Left ventricle myocardium superior (tissue), 1 donor: ENCODE results near the gene CDH13. TPM values are rescaled to one million over a fixed set of nuclear protein-coding genes. Genes with fewer than 3 reads are reported as not detected.

Experiments
- ATAC-seq: fragments of 200-7000 bp; cut with Tn5 transposase; one replicate; pipeline ENCODE4 v1.9.1; 2020; ENCODE audit warnings: mild to moderate bottlenecking, moderate library complexity
- DNase-seq: peaks from one replicate; pipeline ENCODE4 v3.0.0-alpha.2; 2020
- intact Hi-C: fragments of 100-400 bp; cut with micrococcal nuclease; formaldehyde crosslinking; loops from one replicate; pipeline ENCODE4 v1.11.0; 2022
- total RNA-seq: library from RNA; stranded (reverse); fragmentation: NEBNext Ultra II Directional; extraction: Animal tissue kit (Norgen Biotek cat#: 25700); gene quantifications from one replicate; pipeline ENCODE4 v1.2.1, GENCODE V29; 2021
- donor health status: DM: no; HTN: yes; CAD: no; lungs with severe emphysema.

CDH13 gene
- total RNA-seq, 1 donor from 2014 or later, result 167 TPM

DNA sequence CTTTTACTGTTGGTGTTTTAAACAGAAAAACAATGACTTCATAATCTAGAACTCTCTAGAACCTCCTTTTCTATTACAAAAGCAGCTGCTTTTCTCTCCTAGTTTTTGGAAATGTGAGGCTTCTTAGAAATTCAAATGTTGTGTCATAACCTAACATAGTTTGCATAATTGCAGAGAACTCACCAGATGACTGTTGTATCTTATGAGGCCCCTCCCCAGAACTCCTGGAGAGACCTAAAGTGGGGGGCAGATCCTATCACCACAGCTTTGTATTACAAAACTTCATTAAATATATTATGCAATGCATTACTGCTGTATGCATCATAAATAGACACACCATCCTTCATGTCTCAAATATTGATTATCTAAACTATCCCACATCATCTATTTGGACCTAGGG is 642.3 kb downstream of the CDH13 start:
- intact Hi-C loops, result no loop called here
- no peak for ATAC-seq
- no peak for DNase-seq

DNA sequence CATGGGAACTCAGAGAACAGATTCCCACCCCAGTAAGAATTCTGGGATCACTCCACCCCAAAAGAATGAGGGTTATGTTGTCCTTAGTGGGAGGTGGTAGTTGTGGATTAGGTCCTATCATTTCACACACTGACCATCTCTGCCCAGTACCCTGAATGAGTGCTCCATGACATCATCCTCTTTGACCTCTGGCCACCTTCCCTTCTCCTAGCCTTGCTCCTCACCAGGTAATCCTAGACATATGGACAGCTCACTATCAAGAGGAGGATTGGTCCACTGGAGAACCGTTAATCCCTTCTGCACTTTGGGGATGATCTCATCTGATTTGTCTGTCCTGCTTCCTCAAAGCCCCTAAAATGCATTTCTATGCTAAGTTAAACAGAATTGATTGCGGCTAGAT is 642.8 kb downstream of the CDH13 start:
- intact Hi-C loops, result no loop called here
- DNase-seq (no peak), ATAC-seq (no peak)

- DNase-seq, result no peak
- no peak for ATAC-seq
- intact Hi-C loops, result no loop called here
Measured at GRCh38 chr16:83270061-83270460, 643.3 kb downstream of the CDH13 start.

DNA sequence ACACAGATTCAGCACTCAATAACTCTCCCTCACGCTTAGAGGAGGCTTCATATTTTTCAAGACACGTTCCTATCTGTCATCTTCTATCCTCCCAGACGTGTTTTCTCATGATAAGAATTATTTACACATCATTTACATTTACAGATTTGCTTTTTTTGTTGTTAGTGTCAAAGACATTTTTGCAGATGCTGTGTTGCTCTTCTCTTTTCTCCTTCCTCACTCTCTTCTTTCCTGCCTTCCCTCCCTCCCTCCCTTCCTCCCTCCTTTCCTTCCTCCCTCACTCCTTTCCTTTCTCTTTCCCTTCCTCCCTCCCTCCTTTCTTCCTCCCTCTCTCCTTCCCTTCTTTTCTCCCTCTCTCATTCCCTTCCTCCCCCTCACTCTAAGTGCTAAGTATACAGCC is 643.9 kb downstream of the CDH13 start:
- no peak for DNase-seq
- intact Hi-C loops, result no loop called here
- ATAC-seq, result no peak

DNA sequence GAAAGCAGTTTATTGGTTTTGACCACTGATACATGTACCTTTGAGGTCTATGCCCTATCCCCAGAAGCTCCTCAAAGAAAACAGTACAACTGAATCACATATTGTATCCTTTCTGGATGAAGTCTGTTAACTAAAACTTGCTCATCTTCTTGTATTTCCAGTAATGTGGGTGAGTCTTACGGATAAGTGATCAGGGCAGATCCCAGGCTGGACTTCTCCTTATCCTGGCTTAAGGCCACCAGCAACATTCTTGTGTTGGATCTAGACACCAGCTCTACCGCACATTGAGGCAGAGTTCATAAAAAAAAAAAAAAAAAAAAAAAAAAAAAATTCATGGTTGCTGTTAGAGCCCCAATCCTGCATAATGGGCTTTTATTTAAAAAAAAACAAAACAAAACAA is 644.4 kb downstream of the CDH13 start:
- DNase-seq (no peak), ATAC-seq (no peak)
- intact Hi-C loops, result no loop called here

- ATAC-seq (no peak), DNase-seq (no peak)
- intact Hi-C loops, result no loop called here
Measured at GRCh38 chr16:83271970-83272575, 645.3 kb downstream of the CDH13 start.

- DNase-seq (no peak), ATAC-seq (no peak)
- intact Hi-C loops, result no loop called here
Measured at GRCh38 chr16:83272843-83273242, 646.1 kb downstream of the CDH13 start.

DNA sequence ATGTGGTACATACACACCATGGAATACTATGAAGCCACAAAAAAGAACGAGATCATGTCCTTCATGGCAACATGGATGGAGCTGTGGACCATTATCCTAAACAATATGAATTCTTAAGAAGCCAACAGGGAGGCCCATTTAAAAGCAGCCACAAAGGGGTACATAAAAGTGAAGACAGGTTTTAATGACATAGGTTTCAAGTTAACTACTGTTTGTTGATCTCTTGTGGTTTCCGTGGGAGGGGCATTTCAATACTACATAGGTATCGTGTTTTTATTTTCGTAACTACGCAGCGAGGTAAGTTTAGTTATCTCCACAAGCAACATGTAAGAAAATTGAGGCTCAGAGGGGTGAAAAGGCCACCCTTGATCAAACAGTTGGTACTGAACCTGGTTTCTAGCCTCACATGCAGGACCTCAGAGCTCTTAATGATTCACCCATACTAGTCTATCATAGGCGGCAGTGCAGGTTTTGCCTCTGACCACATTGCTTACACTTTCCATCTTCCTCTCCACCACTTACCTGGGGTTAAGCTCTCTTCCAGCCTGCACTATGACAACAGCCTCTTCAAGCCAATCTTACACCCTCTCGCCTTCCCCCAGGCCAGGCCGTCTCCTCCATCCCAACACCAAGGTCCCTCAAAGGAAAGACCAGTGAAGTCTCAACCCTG is 646.9 kb downstream of the CDH13 start:
- no peak for DNase-seq
- ATAC-seq, result no peak
- intact Hi-C loops, result no loop called here

GRCh38 chr16:83279251-83279650 is 652.5 kb downstream of the CDH13 start:
- ATAC-seq, result no peak
- intact Hi-C loops, result no loop called here
- DNase-seq, result no peak

- ATAC-seq (no peak), DNase-seq (no peak)
- intact Hi-C loops, result no loop called here
Measured at GRCh38 chr16:83285921-83286320, 659.2 kb downstream of the CDH13 start.

DNA sequence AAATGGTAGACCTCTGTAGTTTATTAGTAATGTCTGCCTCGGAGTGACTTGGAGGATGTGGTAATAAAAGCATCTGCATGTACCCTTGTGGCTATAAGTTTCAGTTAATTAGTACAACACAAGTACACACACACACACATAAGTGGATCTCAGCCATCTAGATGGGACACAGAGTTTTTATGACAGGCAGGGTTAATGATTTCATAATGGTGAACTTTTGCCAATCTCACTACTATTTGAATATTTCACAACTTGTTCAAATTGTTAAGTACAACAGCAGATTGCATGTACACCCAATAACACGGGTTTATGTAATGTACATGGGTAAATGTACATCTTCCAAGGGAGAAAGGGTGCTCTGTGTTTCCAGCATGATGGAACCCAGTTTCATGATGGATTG is 669.7 kb downstream of the CDH13 start:
- ATAC-seq (no peak), DNase-seq (no peak)
- intact Hi-C loops, result no loop called here

DNA sequence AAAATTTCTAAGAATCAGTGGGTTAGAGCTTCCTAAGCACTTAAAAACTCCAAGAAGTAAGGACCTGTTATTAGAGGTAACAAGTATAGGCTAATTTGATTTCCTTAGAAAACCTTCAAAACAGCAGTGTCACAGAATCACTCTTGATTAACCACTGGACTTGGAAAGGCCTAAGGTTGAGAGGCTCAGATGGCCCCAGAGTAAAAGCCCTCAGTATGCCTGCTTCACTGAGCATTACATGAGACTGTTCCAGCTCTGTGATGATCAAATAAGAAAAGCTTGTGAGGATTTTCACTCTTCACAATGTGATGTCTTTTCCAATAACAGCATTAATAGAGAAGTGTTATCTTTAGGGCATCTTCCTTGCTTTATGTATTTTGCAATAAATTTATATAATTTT is 671.8 kb downstream of the CDH13 start:
- DNase-seq, result no peak
- intact Hi-C loops, result no loop called here
- ATAC-seq, result no peak

DNA sequence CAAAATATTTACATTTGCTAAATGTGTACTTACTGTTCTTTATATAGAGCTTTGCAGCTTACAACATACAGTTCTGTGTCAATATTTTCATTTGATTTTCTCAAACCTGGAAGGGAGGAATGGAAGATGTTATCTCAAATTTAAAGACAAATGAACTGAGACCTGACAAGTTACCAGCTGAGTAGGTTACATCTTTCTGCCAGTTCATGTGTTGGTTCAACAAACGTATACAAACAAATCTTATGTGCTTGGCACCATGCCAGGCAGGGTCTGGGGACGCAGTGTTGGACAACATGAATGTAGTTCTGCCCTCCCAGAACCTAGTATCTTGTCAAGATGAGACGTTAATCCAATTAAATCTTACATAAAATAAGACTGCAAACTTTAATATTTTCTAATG is 673.6 kb downstream of the CDH13 start:
- DNase-seq, result no peak
- ATAC-seq, result no peak
- intact Hi-C loops, result no loop called here

DNA sequence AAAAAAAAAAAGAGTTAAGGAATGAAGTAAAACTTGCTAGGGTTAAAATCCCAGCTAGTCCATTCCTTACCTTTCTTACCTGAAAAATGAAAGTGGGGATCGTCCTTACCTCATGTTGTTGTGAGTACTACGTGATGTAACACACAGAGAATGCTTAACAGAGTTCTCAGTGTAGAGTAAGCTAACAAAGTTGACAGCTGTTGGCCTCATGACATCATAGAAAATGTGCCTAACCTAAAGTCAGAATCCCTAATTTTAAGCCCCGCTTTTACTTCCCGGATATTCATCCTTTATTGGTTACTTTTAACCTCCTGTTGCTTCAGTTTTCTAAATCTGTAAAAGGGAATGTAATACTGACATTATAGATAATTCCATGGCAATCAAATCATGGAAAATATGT is 675.2 kb downstream of the CDH13 start:
- no peak for DNase-seq
- ATAC-seq, result no peak
- intact Hi-C loops, result no loop called here

GRCh38 chr16:83302853-83303252 is 676.1 kb downstream of the CDH13 start:
- ATAC-seq (no peak), DNase-seq (no peak)
- intact Hi-C loops, result no loop called here

DNA sequence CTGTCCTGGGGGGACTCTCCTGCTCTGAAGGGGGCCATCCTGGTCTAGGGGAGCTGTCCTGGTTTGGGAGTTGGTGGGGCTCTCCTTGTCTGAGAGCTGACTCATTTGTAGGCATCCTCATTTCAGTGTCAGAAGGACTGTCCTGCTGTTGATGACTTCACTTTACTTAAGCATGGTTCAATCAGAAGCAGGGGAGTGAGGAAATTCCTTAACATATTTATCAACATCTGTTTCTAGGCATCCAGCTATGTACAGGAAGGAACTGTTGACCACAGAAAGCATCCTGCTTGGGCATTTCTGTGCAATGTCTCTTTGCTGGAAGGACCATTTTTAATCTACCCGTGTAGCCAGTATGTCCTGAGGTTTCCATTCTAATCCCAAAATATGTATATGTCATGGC is 678.3 kb downstream of the CDH13 start:
- DNase-seq, result no peak
- no peak for ATAC-seq
- intact Hi-C loops, result no loop called here

GRCh38 chr16:83306961-83307593 is 680.3 kb downstream of the CDH13 start:
- DNase-seq (no peak), ATAC-seq (no peak)
- intact Hi-C loops, result no loop called here

GRCh38 chr16:83307594-83307992 is 680.8 kb downstream of the CDH13 start:
- no peak for DNase-seq
- ATAC-seq, result no peak
- intact Hi-C loops, result no loop called here

DNA sequence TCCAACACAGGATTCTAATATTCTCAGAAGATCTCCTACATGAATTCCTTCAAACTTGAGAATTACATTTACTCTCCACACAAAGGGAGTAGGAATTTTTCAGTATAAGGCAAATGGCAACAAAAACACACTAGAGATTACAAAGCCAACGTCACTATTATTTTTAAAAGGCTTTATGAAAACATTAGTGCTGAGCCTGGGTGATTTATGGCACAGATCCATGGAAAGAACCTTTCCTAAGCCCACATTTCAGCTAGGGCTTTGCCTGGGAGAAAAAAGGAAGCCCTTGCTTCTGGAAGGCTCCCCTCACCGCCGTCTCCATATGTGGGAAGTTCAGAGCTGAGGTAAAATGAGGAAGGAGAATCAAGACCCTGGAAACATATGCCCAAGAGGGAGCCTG is 681.6 kb downstream of the CDH13 start:
- ATAC-seq (no peak), DNase-seq (no peak)
- intact Hi-C loops, result no loop called here

GRCh38 chr16:83310816-83311215 is 684.0 kb downstream of the CDH13 start:
- intact Hi-C loops, result no loop called here
- no peak for ATAC-seq
- no peak for DNase-seq
